AG04450 (cell line): ENCODE results near the gene MACROD2. TPM values are rescaled to one million over a fixed set of nuclear protein-coding genes. Genes with fewer than 3 reads are reported as not detected.

Experiments used
- CTCF ChIA-PET: fragments of 300-600, 350-600 bp; formaldehyde crosslinking; extraction: SDS; loops from one replicate; lab custom pipeline; 2022; ENCODE audit warnings: antibody characterized with exemption, inconsistent platforms; lab: Charles Lee
- POLR2A ChIA-PET: fragments of 350-600 bp; formaldehyde crosslinking; extraction: SDS; loops from one replicate; lab custom pipeline; 2021; ENCODE audit warnings: antibody characterized with exemption, inconsistent platforms; lab: Yijun Ruan, JAX
- DNase-seq: peaks from one replicate; pipeline ENCODE4 v3.0.0-alpha.2; 2011; ENCODE audit warnings: low read depth, low spot score
- H3K27ac ChIP-seq: one replicate; pipeline ENCODE4 v1.5.1; 2012; ENCODE audit warnings: low read depth, low read length, control low read depth
- H3K27me3 ChIP-seq: one replicate; pipeline ENCODE4 v1.6.0; 2012; ENCODE audit warnings: low read length; ENCODE audit not compliant: control insufficient read depth, insufficient read depth
- H3K4me3 ChIP-seq: 2 replicates; pipeline ENCODE4 v1.5.1; 2011; ENCODE audit warnings: mild to moderate bottlenecking, low read depth, low read length, control low read depth
- H3K9me3 ChIP-seq: 2 replicates; pipeline ENCODE4 v1.5.1; 2012; ENCODE audit warnings: low read length; ENCODE audit not compliant: control insufficient read depth, insufficient read depth
- CTCF ChIP-seq: IDR thresholded peaks from 2 replicates; pipeline ENCODE4 v1.5.1; 2011; ENCODE audit warnings: low read depth, low read length, control low read depth, inconsistent platforms
- polyA plus RNA-seq: library from polyadenylated mRNA; depleted of rRNA; stranded (reverse); fragments of >200 nt; gene quantifications from 2 replicates; pipeline ENCODE4 v1.2.3, GENCODE V29; 2011

The MACROD2 gene
- polyA plus RNA-seq, 1 experiment: 0.02 TPM

- no peaks in the 10 kb centered on the region for H3K27me3 ChIP-seq
- TF ChIP-seq CTCF: no peak
- no peak overlapping the region for H3K27ac ChIP-seq
- CTCF ChIA-PET: no interaction called here
- H3K4me3 ChIP-seq: no peak overlapping the region
- POLR2A ChIA-PET: no interaction called here
- DNase-seq: no peak
- no peaks in the 10 kb centered on the region for H3K9me3 ChIP-seq
Observed at GRCh38 chr20:15916623-15917022, 1921.3 kb downstream of the MACROD2 start.

- ChIA-PET POLR2A (no interaction called here), CTCF (no interaction called here)
- no peak for TF ChIP-seq CTCF
- H3K4me3 ChIP-seq: no peak overlapping the region
- no peak for DNase-seq
- no peaks in the 10 kb centered on the region for H3K27me3 ChIP-seq
- H3K9me3 ChIP-seq: no peaks in the 10 kb centered on the region
- H3K27ac ChIP-seq: no peak overlapping the region
Observed at GRCh38 chr20:15917283-15917682, 1922.0 kb downstream of the MACROD2 start.

- no peak for TF ChIP-seq CTCF
- ChIA-PET CTCF (no interaction called here), POLR2A (no interaction called here)
- Histone ChIP-seq H3K27me3 (no peaks in the 10 kb centered on the region), H3K4me3 (no peak overlapping the region), H3K9me3 (no peaks in the 10 kb centered on the region), H3K27ac (no peak overlapping the region)
- no peak for DNase-seq
Observed at GRCh38 chr20:15918631-15919030, 1923.3 kb downstream of the MACROD2 start.

- Histone ChIP-seq H3K27me3 (no peaks in the 10 kb centered on the region), H3K27ac (no peak overlapping the region), H3K9me3 (no peaks in the 10 kb centered on the region), H3K4me3 (no peak overlapping the region)
- CTCF ChIA-PET: no interaction called here
- TF ChIP-seq CTCF: no peak
- POLR2A ChIA-PET: no interaction called here
- DNase-seq: no peak
Observed at GRCh38 chr20:15919118-15919517, 1923.8 kb downstream of the MACROD2 start.

GRCh38 chr20:15921930-15922329 is 1926.6 kb downstream of the MACROD2 start:
- ChIA-PET CTCF (no interaction called here), POLR2A (no interaction called here)
- Histone ChIP-seq H3K9me3 (no peaks in the 10 kb centered on the region), H3K27ac (no peak overlapping the region), H3K4me3 (no peak overlapping the region), H3K27me3 (no peaks in the 10 kb centered on the region)
- no peak for DNase-seq
- TF ChIP-seq CTCF: no peak
